Neural progenitor cell (in vitro differentiated cells): ENCODE data around the gene RDX. TPM values are rescaled to one million over a fixed set of nuclear protein-coding genes. Genes with fewer than 3 reads are reported as not detected.

ENCODE experiments used
- DNase-seq: peaks from one replicate; pipeline ENCODE4 v3.0.0-alpha.2; 2016; ENCODE audit warnings: low spot score
- H2AFZ ChIP-seq: fragments of 200-600 bp; sonication (generic); replicated peaks from 2 replicates; pipeline ENCODE4 v1.6.1; 2016; ENCODE audit warnings: antibody characterized with exemption
- H3F3A ChIP-seq: fragments of 200-600 bp; sonication (generic); 2 replicates; pipeline ENCODE4 v1.6.1; 2016; ENCODE audit warnings: antibody characterized with exemption, low read depth
- H3K27ac ChIP-seq: fragments of 200-600 bp; sonication (generic); 2 replicates; pipeline ENCODE4 v1.5.1; 2016; ENCODE audit warnings: mild to moderate bottlenecking
- H3K27me3 ChIP-seq: fragments of 200-600 bp; sonication (generic); 2 replicates; pipeline ENCODE4 v1.6.1; 2016; ENCODE audit warnings: mild to moderate bottlenecking, moderate library complexity
- H3K36me3 ChIP-seq: fragments of 200-600 bp; sonication (generic); 2 replicates; pipeline ENCODE4 v1.5.1; 2016
- H3K4me1 ChIP-seq: fragments of 200-600 bp; sonication (generic); 2 replicates; pipeline ENCODE4 v1.6.1; 2016; ENCODE audit warnings: mixed run types
- H3K4me2 ChIP-seq: fragments of 200-600 bp; sonication (generic); 2 replicates; pipeline ENCODE4 v1.6.1; 2016
- H3K4me3 ChIP-seq: fragments of 200-600 bp; sonication (generic); 2 replicates; pipeline ENCODE4 v1.5.1; 2016
- H3K79me2 ChIP-seq: fragments of 200-600 bp; sonication (generic); 2 replicates; pipeline ENCODE4 v1.6.1; 2016; ENCODE audit warnings: low read depth
- H3K9ac ChIP-seq: fragments of 200-600 bp; sonication (generic); 2 replicates; pipeline ENCODE4 v1.6.1; 2016
- H3K9me3 ChIP-seq: fragments of 200-600 bp; sonication (generic); 2 replicates; pipeline ENCODE4 v1.5.1; 2016; ENCODE audit warnings: low read depth
- H4K20me1 ChIP-seq: fragments of 200-600 bp; sonication (generic); 2 replicates; pipeline ENCODE4 v1.6.1; 2016; ENCODE audit warnings: low read depth
- H3K27ac Mint-ChIP-seq: 3 replicates; pipeline ENCODE4 v1.8.0; 2021; ENCODE audit warnings: mixed read lengths
- H3K27me3 Mint-ChIP-seq: 2 replicates; pipeline ENCODE4 v1.8.0; 2022; ENCODE audit warnings: low read depth, mild to moderate bottlenecking, inconsistent platforms, moderate library complexity, mixed read lengths; ENCODE audit not compliant: insufficient read depth
- H3K36me3 Mint-ChIP-seq: 3 replicates; pipeline ENCODE4 v1.8.0; 2021; ENCODE audit warnings: mixed read lengths
- H3K4me1 Mint-ChIP-seq: 3 replicates; pipeline ENCODE4 v1.8.0; 2021; ENCODE audit warnings: mixed read lengths
- H3K4me3 Mint-ChIP-seq: 3 replicates; pipeline ENCODE4 v1.8.0; 2021; ENCODE audit warnings: mild to moderate bottlenecking, moderate library complexity, mixed read lengths
- H3K9me3 Mint-ChIP-seq: 3 replicates; pipeline ENCODE4 v1.8.0; 2020; ENCODE audit warnings: mixed read lengths
- CTCF ChIP-seq: fragments of 200-600 bp; sonication (generic); IDR thresholded peaks from 2 replicates; pipeline ENCODE4 v1.5.1; 2017; ENCODE audit warnings: antibody characterized with exemption, mild to moderate bottlenecking
- EZH2 ChIP-seq: fragments of 200-600 bp; sonication (generic); IDR thresholded peaks from 2 replicates; pipeline ENCODE4 v1.6.1; 2017; ENCODE audit warnings: antibody characterized with exemption, mild to moderate bottlenecking, moderate library complexity
- EZH2phosphoT487 ChIP-seq: fragments of 200-600 bp; sonication (generic); IDR thresholded peaks from 2 replicates; pipeline ENCODE4 v1.6.1; 2017; ENCODE audit warnings: antibody characterized with exemption
- total RNA-seq: library from RNA; depleted of rRNA; stranded (reverse); fragments of >200 nt; gene quantifications from 2 replicates; pipeline ENCODE4 v1.2.3, GENCODE V29; 2015; ENCODE audit warnings: low replicate concordance

The RDX gene
- total RNA-seq, 1 donor from 2014 or later: 199 TPM

DNA sequence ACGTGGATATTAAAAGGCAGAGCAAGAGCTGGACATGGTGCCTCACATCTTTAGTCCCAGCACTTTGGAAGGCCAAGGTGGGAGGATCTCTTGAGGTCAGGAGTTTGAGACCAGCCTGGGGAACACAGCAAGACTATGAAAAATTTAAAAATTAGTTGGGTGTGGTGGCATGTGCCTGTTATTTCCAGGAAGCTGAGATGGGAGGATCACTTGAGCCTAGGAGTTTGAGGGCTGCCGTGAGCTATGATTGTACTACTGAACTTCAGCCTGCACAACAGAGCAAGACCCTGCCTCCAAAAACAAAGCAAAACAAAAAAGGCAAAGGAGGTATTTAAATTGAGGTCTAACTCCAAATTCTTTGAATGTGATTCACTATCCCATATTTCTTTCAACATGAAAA lies 23.5 kb downstream of the RDX start:
- no peak overlapping the region for H3K27ac Mint-ChIP-seq
- Histone ChIP-seq H3K79me2 (peaks cover 76% of the 10 kb centered on the region), H3K27me3 (no peaks in the 10 kb centered on the region), H2AFZ (no peak overlapping the region), H3K9ac (no peak overlapping the region), H3K27ac (no peak overlapping the region), H4K20me1 (peaks cover 22% of the 10 kb centered on the region), H3K4me2 (no peak overlapping the region), H3K4me3 (no peak overlapping the region), H3K36me3 (peaks cover 22% of the 10 kb centered on the region), H3K4me1 (no peaks in the 10 kb centered on the region), H3K9me3 (no peaks in the 10 kb centered on the region), H3F3A (no peaks in the 10 kb centered on the region)
- H3K9me3 Mint-ChIP-seq: no peaks in the 10 kb centered on the region
- no peak for TF ChIP-seq EZH2phosphoT487
- no peak for TF ChIP-seq EZH2
- TF ChIP-seq CTCF: no peak
- H3K4me1 Mint-ChIP-seq: no peaks in the 10 kb centered on the region
- H3K27me3 Mint-ChIP-seq: no peaks in the 10 kb centered on the region
- H3K36me3 Mint-ChIP-seq: peaks cover 48% of the 10 kb centered on the region
- DNase-seq: no peak
- H3K4me3 Mint-ChIP-seq: no peak overlapping the region

GRCh38 chr11:110269996-110270395 lies 26.4 kb downstream of the RDX start:
- Mint-ChIP-seq H3K36me3 (peaks cover 28% of the 10 kb centered on the region), H3K9me3 (no peaks in the 10 kb centered on the region), H3K27me3 (no peaks in the 10 kb centered on the region), H3K4me1 (no peaks in the 10 kb centered on the region), H3K4me3 (no peak overlapping the region), H3K27ac (no peak overlapping the region)
- no peak overlapping the region for H2AFZ ChIP-seq
- no peak overlapping the region for H3K27ac ChIP-seq
- H3F3A ChIP-seq: no peaks in the 10 kb centered on the region
- H3K27me3 ChIP-seq: no peaks in the 10 kb centered on the region
- H3K36me3 ChIP-seq: peaks cover 14% of the 10 kb centered on the region
- H3K4me3 ChIP-seq: no peak overlapping the region
- no peak overlapping the region for H3K9ac ChIP-seq
- no peaks in the 10 kb centered on the region for H3K9me3 ChIP-seq
- H3K4me1 ChIP-seq: no peaks in the 10 kb centered on the region
- peaks cover 74% of the 10 kb centered on the region for H3K79me2 ChIP-seq
- TF ChIP-seq EZH2phosphoT487 (no peak), EZH2 (no peak), CTCF (no peak)
- no peak overlapping the region for H3K4me2 ChIP-seq
- H4K20me1 ChIP-seq: peaks cover 22% of the 10 kb centered on the region
- no peak for DNase-seq

DNA sequence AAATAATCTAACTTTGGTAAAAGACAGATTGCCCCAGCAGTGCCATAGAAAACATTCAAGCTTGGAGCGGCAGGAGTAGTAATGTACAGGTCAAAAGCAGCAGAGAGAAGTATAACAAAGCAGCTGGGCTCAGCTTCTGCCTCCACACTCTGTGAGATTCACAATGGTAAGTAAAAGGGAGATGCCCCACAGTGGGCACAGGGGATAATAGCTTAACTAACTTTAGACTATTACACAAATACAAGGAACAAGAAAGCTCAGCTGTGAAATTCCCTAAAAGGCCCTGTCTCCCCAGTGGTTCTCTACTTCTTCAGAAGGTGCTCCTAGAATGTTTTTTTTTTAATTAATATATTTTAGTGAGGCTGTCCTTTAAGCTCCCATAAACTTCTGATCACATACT lies 28.0 kb downstream of the RDX start:
- H3K27ac Mint-ChIP-seq: peak overlapping the region; percentile 43
- no peaks in the 10 kb centered on the region for H3K4me1 Mint-ChIP-seq
- Histone ChIP-seq H3K9ac (no peak overlapping the region), H3K4me2 (no peak overlapping the region), H3K9me3 (no peaks in the 10 kb centered on the region), H3K27me3 (no peaks in the 10 kb centered on the region), H3K36me3 (peaks cover 21% of the 10 kb centered on the region), H3F3A (no peaks in the 10 kb centered on the region), H3K4me3 (no peak overlapping the region), H3K79me2 (peaks cover 80% of the 10 kb centered on the region), H3K27ac (peak overlapping the region; percentile 29), H3K4me1 (no peaks in the 10 kb centered on the region), H4K20me1 (peaks cover 22% of the 10 kb centered on the region), H2AFZ (no peak overlapping the region)
- no peak overlapping the region for H3K4me3 Mint-ChIP-seq
- peak; percentile 2 for DNase-seq
- H3K36me3 Mint-ChIP-seq: peaks cover 33% of the 10 kb centered on the region
- H3K9me3 Mint-ChIP-seq: no peaks in the 10 kb centered on the region
- TF ChIP-seq CTCF (no peak), EZH2phosphoT487 (no peak), EZH2 (no peak)
- H3K27me3 Mint-ChIP-seq: no peaks in the 10 kb centered on the region

DNA sequence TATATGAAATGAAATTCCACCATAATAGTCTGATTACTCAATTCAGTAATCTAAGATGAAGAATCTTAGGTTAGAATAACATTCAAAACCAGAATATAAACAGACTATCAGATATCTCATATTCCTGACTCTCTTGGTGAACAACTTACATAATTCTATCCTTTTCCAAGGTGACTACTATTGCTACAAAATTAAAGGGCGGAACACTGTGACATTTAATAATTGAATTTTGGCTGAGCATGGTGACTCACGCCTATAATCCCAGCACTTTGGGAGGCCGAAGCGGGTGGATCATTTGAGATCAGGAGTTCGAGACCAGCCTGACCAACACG lies 34.4 kb downstream of the RDX start:
- Histone ChIP-seq H3K27ac (no peak overlapping the region), H3K4me2 (no peak overlapping the region), H3K27me3 (no peaks in the 10 kb centered on the region), H3F3A (no peaks in the 10 kb centered on the region), H3K4me1 (no peaks in the 10 kb centered on the region), H2AFZ (no peak overlapping the region), H4K20me1 (no peaks in the 10 kb centered on the region), H3K4me3 (no peak overlapping the region), H3K9me3 (no peaks in the 10 kb centered on the region), H3K36me3 (peaks cover 19% of the 10 kb centered on the region), H3K9ac (no peak overlapping the region), H3K79me2 (peaks cover 43% of the 10 kb centered on the region)
- no peak for DNase-seq
- no peak for TF ChIP-seq EZH2phosphoT487
- Mint-ChIP-seq H3K36me3 (peaks cover 24% of the 10 kb centered on the region), H3K27ac (no peak overlapping the region), H3K27me3 (no peaks in the 10 kb centered on the region), H3K9me3 (no peaks in the 10 kb centered on the region), H3K4me3 (no peak overlapping the region), H3K4me1 (no peaks in the 10 kb centered on the region)
